ENCODE results near the gene PPP2R1B. TPM values are rescaled to one million over a fixed set of nuclear protein-coding genes. Genes with fewer than 3 reads are reported as not detected.

The PPP2R1B gene
- total RNA-seq: 10 to 100 TPM; 56.4 to 57.7 TPM

- DNase-seq: peak; percentile 79
- ChIA-PET CTCF (interaction anchor here (0.7 to 11.5 kb wide), 16 partner anchors 11 to 320 kb away, joined by 3 to 118 read pairs (median 4); no protein-coding TSS in a partner anchor), POLR2A (interaction anchor here (0.8 to 2.0 kb wide), 5 partner anchors 11 to 225 kb away, joined by 3 to 6 read pairs (median 3); partner anchors contain the start of gene ALG9)
- Mint-ChIP-seq H3K27ac (peak within 1 kb of the TSS; percentile 98), H3K9me3 (ENCODE audit: insufficient read depth) (no peaks in the 10 kb centered on the region), H3K27me3 (ENCODE audit: low read depth) (no peaks in the 10 kb centered on the region), H3K4me1 (ENCODE audit: low read depth) (peaks cover 27% of the 10 kb centered on the region), H3K36me3 (ENCODE audit: low read depth) (peaks cover 38% of the 10 kb centered on the region), H3K4me3 (peak within 1 kb of the TSS; percentile 99)
- peak; percentile 96 for ATAC-seq
Measured at GRCh38 chr11:111765984-111766833, at the start of gene PPP2R1B. Gene PPP2R1B (minus strand): TSS chr11:111766389. CDS start chr11:111766361, 28 bp downstream.

GRCh38 chr11:111815489-111815888 lies 49.3 kb upstream of the PPP2R1B start:
- Mint-ChIP-seq H3K4me3 (no peak overlapping the region), H3K9me3 (ENCODE audit: insufficient read depth) (no peaks in the 10 kb centered on the region), H3K27me3 (ENCODE audit: low read depth) (no peaks in the 10 kb centered on the region), H3K27ac (no peak overlapping the region), H3K36me3 (ENCODE audit: low read depth) (peaks cover 13% of the 10 kb centered on the region), H3K4me1 (ENCODE audit: low read depth) (peaks cover 3% of the 10 kb centered on the region)
- POLR2A ChIA-PET: no interaction called here
- ATAC-seq (no peak), DNase-seq (no peak)
- CTCF ChIA-PET: no interaction called here

GRCh38 chr11:111814557-111815320 lies 48.5 kb upstream of the PPP2R1B start:
- Mint-ChIP-seq H3K27ac (no peak overlapping the region), H3K27me3 (ENCODE audit: low read depth) (no peaks in the 10 kb centered on the region)

GRCh38 chr11:111814106-111814505 lies 47.9 kb upstream of the PPP2R1B start:
- no peaks in the 10 kb centered on the region for H3K9me3 Mint-ChIP-seq (ENCODE audit: insufficient read depth)
- peaks cover 3% of the 10 kb centered on the region for H3K4me1 Mint-ChIP-seq (ENCODE audit: low read depth)
- no peak for ATAC-seq
- ChIA-PET POLR2A (no interaction called here), CTCF (no interaction called here)
- H3K27ac Mint-ChIP-seq: no peak overlapping the region
- H3K36me3 Mint-ChIP-seq (ENCODE audit: low read depth): peaks cover 13% of the 10 kb centered on the region
- H3K27me3 Mint-ChIP-seq (ENCODE audit: low read depth): no peaks in the 10 kb centered on the region
- DNase-seq: no peak
- H3K4me3 Mint-ChIP-seq: no peak overlapping the region

More at GRCh38 chr11:111814557-111815320, 48.5 kb upstream of the PPP2R1B start:
- Mint-ChIP-seq H3K4me3 (no peak overlapping the region), H3K4me1 (ENCODE audit: low read depth) (peaks cover 3% of the 10 kb centered on the region), H3K36me3 (ENCODE audit: low read depth) (peaks cover 13% of the 10 kb centered on the region), H3K9me3 (ENCODE audit: insufficient read depth) (no peaks in the 10 kb centered on the region)
- CTCF ChIA-PET: no interaction called here
- ATAC-seq (no peak), DNase-seq (no peak)
- POLR2A ChIA-PET: no interaction called here

- Mint-ChIP-seq H3K9me3 (ENCODE audit: insufficient read depth) (no peaks in the 10 kb centered on the region), H3K4me3 (no peak overlapping the region), H3K4me1 (ENCODE audit: low read depth) (peaks cover 3% of the 10 kb centered on the region), H3K36me3 (ENCODE audit: low read depth) (peaks cover 20% of the 10 kb centered on the region), H3K27me3 (ENCODE audit: low read depth) (no peaks in the 10 kb centered on the region), H3K27ac (no peak overlapping the region)
- POLR2A ChIA-PET: no interaction called here
- DNase-seq: no peak
- no peak for ATAC-seq
- CTCF ChIA-PET: interaction anchor here (1.2 kb wide), 1 partner anchor 35 kb away, joined by 3 read pairs; no protein-coding TSS in a partner anchor
Measured at GRCh38 chr11:111812211-111812610, 46.0 kb upstream of the PPP2R1B start.

- H3K4me1 Mint-ChIP-seq (ENCODE audit: low read depth): peaks cover 3% of the 10 kb centered on the region
- no peaks in the 10 kb centered on the region for H3K9me3 Mint-ChIP-seq (ENCODE audit: insufficient read depth)
- CTCF ChIA-PET: no interaction called here
- H3K27me3 Mint-ChIP-seq (ENCODE audit: low read depth): no peaks in the 10 kb centered on the region
- H3K27ac Mint-ChIP-seq: no peak overlapping the region
- H3K36me3 Mint-ChIP-seq (ENCODE audit: low read depth): peaks cover 19% of the 10 kb centered on the region
- DNase-seq: no peak
- ATAC-seq: no peak
- POLR2A ChIA-PET: no interaction called here
- no peak overlapping the region for H3K4me3 Mint-ChIP-seq
Measured at GRCh38 chr11:111811445-111811844, 45.3 kb upstream of the PPP2R1B start.

GRCh38 chr11:111808834-111809233 lies 42.6 kb upstream of the PPP2R1B start:
- ChIA-PET CTCF (no interaction called here), POLR2A (interaction anchor here (1.4 kb wide), 1 partner anchor 42 kb away, joined by 3 read pairs; the partner anchor contains the start of gene PPP2R1B)
- DNase-seq (no peak), ATAC-seq (no peak)
- no peak overlapping the region for H3K4me3 Mint-ChIP-seq
- H3K9me3 Mint-ChIP-seq (ENCODE audit: insufficient read depth): no peaks in the 10 kb centered on the region
- no peak overlapping the region for H3K27ac Mint-ChIP-seq
- no peaks in the 10 kb centered on the region for H3K4me1 Mint-ChIP-seq (ENCODE audit: low read depth)
- H3K27me3 Mint-ChIP-seq (ENCODE audit: low read depth): no peaks in the 10 kb centered on the region
- H3K36me3 Mint-ChIP-seq (ENCODE audit: low read depth): peaks cover 31% of the 10 kb centered on the region

- no peak for ATAC-seq
- no peak overlapping the region for H3K4me3 Mint-ChIP-seq
- H3K9me3 Mint-ChIP-seq (ENCODE audit: insufficient read depth): no peaks in the 10 kb centered on the region
- no peak for DNase-seq
- H3K27me3 Mint-ChIP-seq (ENCODE audit: low read depth): no peaks in the 10 kb centered on the region
- H3K36me3 Mint-ChIP-seq (ENCODE audit: low read depth): peaks cover 32% of the 10 kb centered on the region
- ChIA-PET CTCF (no interaction called here), POLR2A (interaction anchor here (1.4 kb wide), 1 partner anchor 41 kb away, joined by 3 read pairs; the partner anchor contains the start of gene PPP2R1B)
- no peaks in the 10 kb centered on the region for H3K4me1 Mint-ChIP-seq (ENCODE audit: low read depth)
- no peak overlapping the region for H3K27ac Mint-ChIP-seq
Measured at GRCh38 chr11:111808063-111808588, 41.9 kb upstream of the PPP2R1B start.

GRCh38 chr11:111807076-111807475 lies 40.9 kb upstream of the PPP2R1B start:
- no peaks in the 10 kb centered on the region for H3K9me3 Mint-ChIP-seq (ENCODE audit: insufficient read depth)
- ChIA-PET POLR2A (no interaction called here), CTCF (no interaction called here)
- ATAC-seq (no peak), DNase-seq (no peak)
- peak overlapping the region; percentile 4 for H3K27ac Mint-ChIP-seq
- no peak overlapping the region for H3K4me3 Mint-ChIP-seq
- H3K4me1 Mint-ChIP-seq (ENCODE audit: low read depth): no peaks in the 10 kb centered on the region
- peaks cover 30% of the 10 kb centered on the region for H3K36me3 Mint-ChIP-seq (ENCODE audit: low read depth)
- no peaks in the 10 kb centered on the region for H3K27me3 Mint-ChIP-seq (ENCODE audit: low read depth)

GRCh38 chr11:111801135-111801534 lies 34.9 kb upstream of the PPP2R1B start:
- POLR2A ChIA-PET: no interaction called here
- Mint-ChIP-seq H3K27ac (no peak overlapping the region), H3K36me3 (ENCODE audit: low read depth) (peaks cover 50% of the 10 kb centered on the region), H3K9me3 (ENCODE audit: insufficient read depth) (no peaks in the 10 kb centered on the region), H3K27me3 (ENCODE audit: low read depth) (no peaks in the 10 kb centered on the region), H3K4me3 (no peak overlapping the region), H3K4me1 (ENCODE audit: low read depth) (peaks cover 9% of the 10 kb centered on the region)
- DNase-seq: no peak
- ATAC-seq: no peak
- CTCF ChIA-PET: no interaction called here

GRCh38 chr11:111798279-111798678 lies 32.1 kb upstream of the PPP2R1B start:
- Mint-ChIP-seq H3K4me3 (no peak overlapping the region), H3K9me3 (ENCODE audit: insufficient read depth) (no peaks in the 10 kb centered on the region), H3K36me3 (ENCODE audit: low read depth) (peaks cover 46% of the 10 kb centered on the region), H3K27ac (no peak overlapping the region), H3K27me3 (ENCODE audit: low read depth) (no peaks in the 10 kb centered on the region), H3K4me1 (ENCODE audit: low read depth) (peaks cover 9% of the 10 kb centered on the region)
- CTCF ChIA-PET: interaction anchor here (4.5 kb wide), 1 partner anchor 21 kb away, joined by 26 read pairs; no protein-coding TSS in a partner anchor
- no peak for DNase-seq
- POLR2A ChIA-PET: interaction anchor here (0.6 to 1.2 kb wide), 2 partner anchors 10 to 205 kb away, joined by 3 read pairs; no protein-coding TSS in a partner anchor
- ATAC-seq: no peak

All from activated CD8-positive, alpha-beta T cell treated with anti-CD3 and anti-CD28 coated beads, Interleukin-2, amount 10 ng/mL, durations not matched to agents 7 days and 5 days (primary cell).